Stomach (tissue), 9 donors: ENCODE measurements around the gene CNGA4. TPM values are rescaled to one million over a fixed set of nuclear protein-coding genes. Genes with fewer than 3 reads are reported as not detected.
A peak's percentile ranks its signal among the peaks of the same experiment; 100 is the strongest.
"Not testable (repeated sequence)": the region's sequence is repeated elsewhere in the genome, so short reads cannot be mapped to it uniquely, and the experiment has no call there.

Experiments used
- DNase-seq, 2 donors: peaks; one replicate each; pipeline versions ENCODE4 v3.0.0 to v3.0.0-alpha.2; 2013 to 2019
- H3K27ac ChIP-seq, 5 donors: fragments of 200-600 bp in 4 of 5; sonication (generic) in 4 of 5; one replicate each; pipeline ENCODE4 v1.5.1; 2013 to 2019; ENCODE audit warnings: mild to moderate bottlenecking in 1 of 5, moderate library complexity in 1 of 5
- H3K27me3 ChIP-seq, 3 donors: fragments of 200-600 bp; sonication (generic); one replicate each; pipeline ENCODE4 v1.5.1; 2017 to 2019; ENCODE audit warnings: mixed run types in 1 of 3
- H3K36me3 ChIP-seq, 4 donors: fragments of 200-600 bp; sonication (generic); 1 replicate in 3 of 4; 2 replicates in 1 of 4; pipeline ENCODE4 v1.5.1; 2016 to 2019
- H3K4me1 ChIP-seq, 4 donors: fragments of 200-600 bp; sonication (generic); one replicate each; pipeline ENCODE4 v1.5.1; 2016 to 2019
- H3K4me3 ChIP-seq, 4 donors: fragments of 200-600 bp; sonication (generic) in 3 of 4; one replicate each; pipeline ENCODE4 v1.5.1; 2016 to 2019; ENCODE audit warnings: mild to moderate bottlenecking in 1 of 4
- H3K9me3 ChIP-seq, 4 donors: fragments of 200-600 bp; sonication (generic); one replicate each; pipeline ENCODE4 v1.5.1; 2016 to 2019
- CTCF ChIP-seq, 7 experiments: fragments of 450-650 bp in 4 of 7; fragments of 200-600 bp in 3 of 7; sonication (generic) in 3 of 7; IDR thresholded peaks; one replicate each; pipeline ENCODE4 v1.5.1; 2016 to 2019; ENCODE audit warnings: antibody characterized with exemption in 7 of 7, control low read depth in 2 of 7, mild to moderate bottlenecking in 1 of 7
- EP300 ChIP-seq: sonication (generic); formaldehyde crosslinking; IDR thresholded peaks from one replicate; pipeline ENCODE4 v1.6.1; 2017; ENCODE audit warnings: antibody characterized with exemption
- POLR2A ChIP-seq, 4 donors: fragments of 450-650 bp; IDR thresholded peaks; one replicate each; pipeline ENCODE4 v1.6.1; 2016; ENCODE audit warnings: antibody characterized with exemption in 4 of 4, control low read depth in 2 of 4, mild to moderate bottlenecking in 1 of 4, moderate library complexity in 1 of 4
- POLR2AphosphoS5 ChIP-seq, 3 donors: sonication (generic); formaldehyde crosslinking; IDR thresholded peaks; one replicate each; pipeline ENCODE4 v1.6.1; 2016; ENCODE audit warnings: antibody characterized with exemption in 3 of 3
- WGBS, 5 donors: extraction: QIAGEN DNeasy Blood & Tissue Kit in 3 of 5; methylation state at CpG; one replicate each; pipeline versions ENCODE4 v1.1.5 to v1.1.7; 2013 to 2018; 5-methylcytosine and 5-hydroxymethylcytosine counted together
- intact Hi-C: fragments of 100-400 bp; cut with DNase I; formaldehyde crosslinking; loops from one replicate; pipeline ENCODE4 v1.15.1; 2023; ENCODE audit warnings: low total_unique reads
- polyA plus RNA-seq, 3 donors: library from polyadenylated mRNA; stranded (reverse); fragments of 200-250 nt; gene quantifications; one replicate each; pipeline ENCODE4 v1.2.3, GENCODE V29; 2013
- total RNA-seq, 5 donors: library from RNA; depleted of rRNA; stranded (reverse); fragments of >200 nt; gene quantifications; one replicate each; pipeline versions ENCODE4 v1.1.0 to v1.2.3, GENCODE V29; 2014 to 2016
- donor health status: healthy with polysubstance abuse.
- donor health status: Bipolar disorder and iron deficiency.
- donor health status: healthy.

CNGA4 gene
- total and polyA plus RNA-seq, 8 donors, result 0.08 TPM; not detected in 7

- peaks cover 0 to 12% (median 0%) of the 10 kb centered on the region in 3 donors for H3K27me3 ChIP-seq
- WGBS, 5 donors, result 87 to 92% (median 88%) methylated on average over 41 of the region's 41 CpGs
- H3K9me3 ChIP-seq, result no peaks in the 10 kb centered on the region
- intact Hi-C loops, result no loop called here
- H3K4me1 ChIP-seq, result no peaks in the 10 kb centered on the region
- TF ChIP-seq POLR2AphosphoS5 (IDR thresholded peaks at IDR 0.05) (no peak), POLR2A (IDR thresholded peaks at IDR 0.05) (no peak), CTCF (IDR thresholded peaks at IDR 0.05) (no peak), EP300 (no peak)
- H3K4me3 ChIP-seq, result no peak overlapping the region
- DNase-seq, result no peak
- H3K36me3 ChIP-seq, result peaks cover 0 to 17% (median 8%) of the 10 kb centered on the region in 4 donors
- no peak overlapping the region for H3K27ac ChIP-seq
Measured at GRCh38 chr11:6270584-6271246, 31.8 kb downstream of the CNGA4 start.

DNA sequence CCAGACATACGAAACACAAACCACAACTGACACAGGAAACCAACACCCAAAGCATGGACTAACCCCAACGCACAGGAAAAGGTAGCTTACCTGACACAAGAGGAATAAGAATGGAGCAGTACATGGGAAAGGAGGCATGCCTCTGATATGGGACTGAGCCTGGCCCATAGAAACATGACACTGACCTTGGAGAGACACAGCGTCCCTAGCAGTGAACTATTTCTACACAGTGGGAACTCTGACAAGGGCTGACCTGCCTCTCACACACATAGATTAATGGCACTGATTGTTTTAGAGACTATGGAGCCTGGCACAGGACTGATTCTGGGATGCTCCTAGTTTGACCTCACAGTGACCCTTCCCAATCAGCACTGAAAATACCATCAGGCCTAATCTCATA is 32.7 kb downstream of the CNGA4 start:
- peaks cover 0 to 12% (median 0%) of the 10 kb centered on the region in 3 donors for H3K27me3 ChIP-seq
- H3K9me3 ChIP-seq, result peaks cover 0 to 8% (median 1%) of the 10 kb centered on the region in 4 donors
- DNase-seq, result no peak
- intact Hi-C loops, result no loop called here
- WGBS, 5 donors, result 55 to 78% (median 60%) methylated on average over 2 to 3 of the region's 3 CpGs
- no peak overlapping the region for H3K4me3 ChIP-seq
- peaks cover 0 to 17% (median 8%) of the 10 kb centered on the region in 4 donors for H3K36me3 ChIP-seq
- TF ChIP-seq EP300 (no peak), CTCF (IDR thresholded peaks at IDR 0.05) (no peak), POLR2A (IDR thresholded peaks at IDR 0.05) (no peak), POLR2AphosphoS5 (IDR thresholded peaks at IDR 0.05) (no peak)
- H3K27ac ChIP-seq, result no peak overlapping the region
- no peaks in the 10 kb centered on the region for H3K4me1 ChIP-seq

- 55 to 71% (median 69%) methylated on average over 4 of the region's 4 CpGs for WGBS, 5 donors
- intact Hi-C loops, result no loop called here
- peak in 1 of 2 donors; percentile 29 for DNase-seq
- Histone ChIP-seq H3K27ac (no peak overlapping the region), H3K4me3 (no peak overlapping the region), H3K9me3 (peaks cover 0 to 9% (median 2%) of the 10 kb centered on the region in 4 donors), H3K4me1 (no peaks in the 10 kb centered on the region), H3K36me3 (peaks cover 0 to 17% (median 8%) of the 10 kb centered on the region in 4 donors), H3K27me3 (peaks cover 0 to 12% (median 0%) of the 10 kb centered on the region in 3 donors)
- no peak for TF ChIP-seq EP300
- TF ChIP-seq POLR2AphosphoS5 (IDR thresholded peaks at IDR 0.05), result no peak
- no peak for TF ChIP-seq POLR2A (IDR thresholded peaks at IDR 0.05)
- TF ChIP-seq CTCF (IDR thresholded peaks at IDR 0.05), result no peak
Measured at GRCh38 chr11:6273188-6273587, 34.3 kb downstream of the CNGA4 start.

- DNase-seq, H3K4me1 ChIP-seq, H3K4me3 ChIP-seq, H3K9me3 ChIP-seq, H3K36me3 ChIP-seq, intact Hi-C loops, H3K27me3 ChIP-seq, H3K27ac ChIP-seq: not testable (repeated sequence)
- WGBS, 5 donors, result 25 to 40% (median 33%) methylated on average over 7 of the region's 7 CpGs
Measured at GRCh38 chr11:6280809-6281208, 41.9 kb downstream of the CNGA4 start.

DNA sequence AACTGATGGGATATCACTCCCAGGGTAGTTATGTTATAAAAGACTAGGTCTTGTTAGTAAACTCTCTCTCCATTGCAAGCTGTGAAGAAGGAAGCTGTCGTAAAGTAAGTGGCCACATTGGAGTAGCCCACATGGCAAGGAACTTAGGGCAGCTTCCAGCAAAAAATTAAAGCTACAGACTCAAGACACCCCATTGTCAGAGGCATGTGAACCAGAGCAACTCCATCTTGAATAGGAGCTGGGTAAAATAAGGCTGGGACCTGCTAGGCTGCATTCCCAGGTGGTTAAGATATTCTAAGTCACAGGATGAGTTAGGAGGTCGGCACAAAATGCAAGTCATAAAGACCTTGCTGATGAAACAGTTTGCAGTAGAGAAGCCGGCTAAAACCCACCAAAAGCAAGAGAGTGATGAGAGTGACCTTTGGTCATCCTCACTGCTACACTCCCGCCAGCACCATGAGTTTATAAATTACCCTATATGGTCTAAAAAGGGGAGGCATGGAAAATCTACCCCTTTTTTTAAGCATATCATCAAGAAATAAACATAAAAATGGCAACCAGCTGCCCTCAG is 44.6 kb downstream of the CNGA4 start:
- H3K36me3 ChIP-seq, result no peaks in the 10 kb centered on the region
- H3K4me1 ChIP-seq, result no peaks in the 10 kb centered on the region
- H3K27ac ChIP-seq, result no peak overlapping the region
- intact Hi-C loops, result no loop called here
- TF ChIP-seq POLR2A (IDR thresholded peaks at IDR 0.05) (no peak), CTCF (IDR thresholded peaks at IDR 0.05) (no peak), EP300 (no peak), POLR2AphosphoS5 (IDR thresholded peaks at IDR 0.05) (no peak)
- no peak overlapping the region for H3K4me3 ChIP-seq
- no peaks in the 10 kb centered on the region for H3K27me3 ChIP-seq
- DNase-seq, result no peak
- no peaks in the 10 kb centered on the region for H3K9me3 ChIP-seq
- WGBS, 5 donors, result 70 to 87% (median 81%) methylated on average over 4 of the region's 4 CpGs
